GM19324 (cell line): ENCODE results near the gene C3.
"Not testable (repeated sequence)": the region's sequence is repeated elsewhere in the genome, so short reads cannot be mapped to it uniquely, and the experiment has no call there.

Experiments
- ATAC-seq: cut with Tn5 transposase; IDR thresholded peaks from one replicate; pipeline ENCODE4 v1.9.1; 2021; ENCODE audit warnings: mild to moderate bottlenecking, moderate library complexity; ENCODE audit not compliant: unreplicated experiment, low FRiP score

Gene C3

DNA sequence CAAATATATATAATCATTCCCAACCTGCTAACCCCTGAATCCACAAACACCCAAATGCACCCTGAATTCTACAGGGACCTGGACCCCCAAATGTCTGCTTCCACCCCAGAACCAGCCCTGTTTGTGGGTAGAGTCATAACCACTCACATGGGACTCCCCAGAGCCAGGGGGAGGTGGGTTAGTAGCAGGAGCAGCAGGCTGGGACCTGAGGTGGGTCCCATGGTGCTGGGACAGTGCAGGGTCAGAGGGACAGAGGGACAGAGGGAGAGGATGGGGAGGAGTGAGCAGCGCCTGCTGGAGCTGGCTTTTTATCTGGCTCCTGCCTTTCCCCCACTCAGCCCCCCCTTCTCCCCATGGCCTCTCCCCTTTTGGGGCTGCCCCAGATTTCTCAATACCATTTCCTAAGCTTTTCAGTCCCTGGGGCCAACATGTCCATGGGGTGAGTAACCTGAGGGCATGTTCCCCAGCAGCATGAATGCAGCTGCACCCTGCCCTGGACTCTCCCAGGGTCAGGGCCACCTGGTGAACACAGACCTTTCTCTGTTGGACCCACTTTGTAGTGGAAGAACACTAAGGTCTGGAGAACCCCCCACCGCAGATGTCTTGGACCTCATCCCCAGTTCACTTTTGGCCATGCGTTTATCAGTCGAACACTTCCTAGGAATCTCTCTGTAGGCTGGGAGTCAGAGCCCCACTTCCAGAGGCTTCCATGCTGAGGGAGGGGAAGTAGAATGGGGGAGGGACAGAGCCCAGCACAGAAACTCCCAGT, at the start of gene C3:
C3 (minus strand) TSS at position 282 of the 769 bp plus-strand sequence; CDS start at position 221, 61 bp downstream.
- ATAC-seq, result no peak

GRCh38 chr19:6769006-6769619, 48.7 kb upstream of the C3 start:
- ATAC-seq, result no peak

DNA sequence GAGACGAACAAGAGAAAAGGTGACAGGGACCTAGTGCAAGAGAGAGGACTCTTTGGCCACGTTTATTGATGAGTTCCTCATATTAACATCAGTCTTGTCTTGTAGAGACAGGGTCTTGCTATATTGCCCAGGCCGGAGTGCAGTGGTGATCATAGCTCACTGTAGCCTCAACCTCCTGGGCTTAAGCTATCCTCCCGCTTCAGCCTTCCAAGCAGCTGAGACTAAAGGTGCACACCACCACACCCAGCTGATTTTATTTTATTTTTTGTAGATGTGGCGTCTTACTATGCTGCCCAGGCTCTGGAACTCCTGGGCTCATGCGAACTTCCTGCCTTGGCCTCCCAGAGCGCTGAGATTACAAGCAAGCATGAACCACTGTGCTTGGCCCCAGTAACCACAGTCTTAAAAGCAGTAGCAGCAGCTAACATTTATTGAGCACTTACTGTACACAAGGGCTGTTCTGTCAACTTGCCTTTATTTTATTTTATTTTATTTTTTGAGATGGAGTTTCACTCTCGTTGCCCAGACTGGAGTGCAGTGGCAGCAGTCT, 47.9 kb upstream of the C3 start:
- ATAC-seq, result no peak

- peak; percentile 78 for ATAC-seq
Observed at GRCh38 chr19:6767357-6768235, 47.1 kb upstream of the C3 start, which contains the start of gene SH2D3A. SH2D3A (minus strand) TSS chr19:6767435; CDS start chr19:6763748, 3,687 bp downstream.

GRCh38 chr19:6767081-6767356, 46.6 kb upstream of the C3 start:
- ATAC-seq, result peak; percentile 18

- no peak for ATAC-seq
Observed at GRCh38 chr19:6766357-6767080, 46.1 kb upstream of the C3 start.

GRCh38 chr19:6765738-6766356, 45.4 kb upstream of the C3 start:
- no peak for ATAC-seq

DNA sequence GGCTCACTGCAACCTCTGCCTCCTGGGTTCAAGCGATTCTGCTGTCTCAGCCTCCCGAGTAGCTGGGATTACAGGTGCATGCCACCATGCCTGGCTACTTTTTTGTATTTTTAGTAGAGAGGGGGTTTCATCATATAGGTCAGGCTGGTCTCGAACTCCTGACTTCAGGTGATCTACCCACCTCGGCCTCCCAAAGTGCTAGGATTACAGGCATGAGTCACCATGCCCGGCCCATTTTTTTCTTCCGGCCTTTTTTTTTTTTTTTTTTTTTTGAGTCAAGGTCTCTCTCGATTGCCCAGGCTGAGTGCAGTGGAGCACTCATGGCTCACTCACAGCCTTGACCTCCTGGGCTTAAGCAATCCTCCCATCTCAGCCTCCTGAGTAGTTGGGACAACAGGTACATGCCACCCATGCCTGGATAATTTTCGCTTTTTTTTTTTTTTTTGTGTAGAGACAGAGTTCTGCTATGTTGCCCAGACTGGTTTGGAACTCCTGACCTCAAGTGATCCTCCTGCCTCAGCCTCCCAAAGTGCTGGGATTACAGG, 41.9 kb upstream of the C3 start:
- ATAC-seq, result not testable (repeated sequence)

GRCh38 chr19:6761053-6761676, 40.7 kb upstream of the C3 start:
- ATAC-seq, result no peak

GRCh38 chr19:6760606-6761005, 40.2 kb upstream of the C3 start:
- ATAC-seq, result no peak

- no peak for ATAC-seq
Observed at GRCh38 chr19:6754653-6755463, 34.4 kb upstream of the C3 start.

DNA sequence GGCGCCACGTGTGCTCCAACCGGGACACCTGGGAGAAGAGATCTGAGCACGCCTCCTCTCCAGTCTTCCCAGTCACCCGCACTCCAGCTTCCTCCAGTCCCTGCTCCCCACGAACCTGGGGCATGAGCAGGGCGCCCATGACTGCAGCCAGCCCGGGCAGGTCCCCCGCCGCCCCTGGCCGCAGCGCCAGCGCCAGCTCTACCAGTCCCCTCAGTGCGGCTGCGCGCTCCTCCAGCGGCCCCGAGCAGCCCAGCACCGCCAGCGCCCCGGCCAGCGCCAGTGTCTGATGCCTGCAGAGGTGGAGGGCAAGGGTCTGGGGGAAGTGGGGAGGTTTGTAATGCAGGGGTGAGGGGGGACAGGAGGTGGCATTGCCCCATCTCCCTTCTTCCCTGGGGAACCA, 33.7 kb upstream of the C3 start:
- no peak for ATAC-seq

GRCh38 chr19:6753178-6754031, 33.0 kb upstream of the C3 start:
- peak; percentile 76 for ATAC-seq

- ATAC-seq, result no peak
Observed at GRCh38 chr19:6752256-6753177, 32.1 kb upstream of the C3 start.

DNA sequence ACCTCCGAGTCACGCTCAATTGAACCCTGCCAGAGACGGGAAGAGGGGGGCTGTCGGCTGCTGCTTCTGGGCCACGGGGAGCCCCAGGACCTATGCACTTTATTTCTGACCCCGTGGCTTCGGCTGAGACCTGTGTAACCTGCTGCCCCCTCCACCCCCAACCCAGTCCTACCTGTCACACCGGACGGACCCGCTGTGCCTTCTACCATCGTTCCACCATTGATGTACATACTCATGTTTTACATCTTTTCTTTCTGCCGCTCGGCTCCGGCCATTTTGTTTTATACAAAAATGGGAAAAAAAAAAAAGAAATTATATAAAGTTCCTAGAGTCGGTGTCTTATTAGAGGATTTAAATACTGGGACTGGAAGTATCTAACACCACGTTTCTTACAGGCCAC, 30.7 kb upstream of the C3 start:
- no peak for ATAC-seq

DNA sequence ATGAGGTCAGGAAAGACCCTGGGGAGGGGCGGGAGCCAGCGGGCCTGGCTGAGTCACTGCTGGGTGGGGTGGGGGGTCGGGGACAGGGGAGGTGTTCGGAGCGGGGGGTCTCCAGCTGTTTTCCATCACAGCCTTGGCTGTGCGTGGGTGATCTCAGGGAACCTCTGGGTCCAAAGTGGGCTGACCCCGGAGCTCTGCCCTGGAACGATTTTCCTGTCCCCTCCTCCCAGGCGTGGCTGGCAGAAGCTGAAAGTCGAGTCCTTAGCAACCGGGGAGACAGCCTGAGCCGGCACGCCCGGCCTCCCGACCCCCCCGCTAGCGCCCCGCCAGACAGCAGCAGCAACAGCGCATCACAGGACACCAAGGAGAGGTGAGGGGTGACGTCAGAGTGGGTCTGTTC, 29.6 kb upstream of the C3 start:
- no peak for ATAC-seq
